ENCODE results near the gene CEP97. TPM values are rescaled to one million over a fixed set of nuclear protein-coding genes. Genes with fewer than 3 reads are reported as not detected.
"Not testable (repeated sequence)": the region's sequence is repeated elsewhere in the genome, so short reads cannot be mapped to it uniquely, and the experiment has no call there.

Gene CEP97
- total and polyA plus RNA-seq, 2 experiments from 2014 or later = 4.1 to 9.0 TPM

GRCh38 chr3:101762041-101762646 lies 37.7 kb downstream of the CEP97 start:
- Histone ChIP-seq H3K4me1 (ENCODE audit: insufficient read depth) (no peaks in the 10 kb centered on the region), H3K27ac (no peak overlapping the region), H3K9me2 (replicated peaks; ENCODE audit: insufficient read depth) (no peaks in the 10 kb centered on the region), H2AFZ (no peak overlapping the region), H3K9me3 (ENCODE audit: low read depth) (no peaks in the 10 kb centered on the region), H3K79me2 (no peaks in the 10 kb centered on the region), H3K27me3 (no peaks in the 10 kb centered on the region), H3K36me3 (replicated peaks; ENCODE audit: insufficient read depth, low read depth) (no peaks in the 10 kb centered on the region), H3K4me2 (no peak overlapping the region), H4K20me1 (ENCODE audit: insufficient read depth, poor library complexity, severe bottlenecking) (no peaks in the 10 kb centered on the region), H3K4me3 (no peak overlapping the region)
- WGBS (ENCODE audit: low lambda C conversion rate, missing lambda C conversion rate) = 91% methylated on average over 3 of the region's 3 CpGs
- no peak for DNase-seq (ENCODE audit: low spot score)
- no peak for TF ChIP-seq EZH2 (IDR thresholded peaks at IDR 0.05; ENCODE audit: borderline replicate concordance)

- H3K27me3 ChIP-seq; H2AFZ ChIP-seq; H3K27ac ChIP-seq; H3K4me3 ChIP-seq; H3K4me2 ChIP-seq; H4K20me1 ChIP-seq (ENCODE audit: insufficient read depth, poor library complexity, severe bottlenecking); H3K9me3 ChIP-seq (ENCODE audit: low read depth); H3K4me1 ChIP-seq (ENCODE audit: insufficient read depth); H3K9me2 ChIP-seq (replicated peaks; ENCODE audit: insufficient read depth); DNase-seq (ENCODE audit: low spot score); H3K36me3 ChIP-seq (replicated peaks; ENCODE audit: insufficient read depth, low read depth): not testable (repeated sequence)
- WGBS (ENCODE audit: low lambda C conversion rate, missing lambda C conversion rate) = 93% methylated on average over 6 of the region's 6 CpGs
- peaks cover 15% of the 10 kb centered on the region for H3K79me2 ChIP-seq
These were observed 53.4 kb downstream of the CEP97 start for GRCh38 chr3:101777745-101778281.

GRCh38 chr3:101778385-101779046 lies 54.1 kb downstream of the CEP97 start:
- Histone ChIP-seq H3K79me2 (peaks cover 15% of the 10 kb centered on the region), H3K9me2 (replicated peaks; ENCODE audit: insufficient read depth) (no peaks in the 10 kb centered on the region), H3K4me3 (peak overlapping the region; percentile 95), H2AFZ (peak overlapping the region; percentile 98), H3K27ac (peak overlapping the region; percentile 83), H4K20me1 (ENCODE audit: insufficient read depth, poor library complexity, severe bottlenecking) (no peaks in the 10 kb centered on the region), H3K36me3 (replicated peaks; ENCODE audit: insufficient read depth, low read depth) (no peaks in the 10 kb centered on the region), H3K4me1 (ENCODE audit: insufficient read depth) (peaks cover 4% of the 10 kb centered on the region), H3K27me3 (no peaks in the 10 kb centered on the region), H3K4me2 (peak overlapping the region; percentile 83), H3K9me3 (ENCODE audit: low read depth) (no peaks in the 10 kb centered on the region)
- 32% methylated on average over 21 of the region's 21 CpGs for WGBS (ENCODE audit: low lambda C conversion rate, missing lambda C conversion rate)
- TF ChIP-seq EZH2 (IDR thresholded peaks at IDR 0.05; ENCODE audit: borderline replicate concordance) (no peak), EZH2phosphoT487 (IDR thresholded peaks at IDR 0.05; ENCODE audit: low read depth, severe bottlenecking, unreplicated experiment) (no peak), CTCF (IDR thresholded peaks at IDR 0.05; ENCODE audit: poor library complexity) (no peak)
- DNase-seq (ENCODE audit: low spot score) = no peak

GRCh38 chr3:101779047-101779821 lies 54.8 kb downstream of the CEP97 start, which contains the start of gene NXPE3:
Gene NXPE3 (plus strand): TSS chr3:101779211. CDS start chr3:101785597, 6,386 bp downstream.
- TF ChIP-seq CTCF (IDR thresholded peaks at IDR 0.05; ENCODE audit: poor library complexity) (no peak), EZH2phosphoT487 (IDR thresholded peaks at IDR 0.05; ENCODE audit: low read depth, severe bottlenecking, unreplicated experiment) (no peak), EZH2 (IDR thresholded peaks at IDR 0.05; ENCODE audit: borderline replicate concordance) (no peak)
- Histone ChIP-seq H3K9me2 (replicated peaks; ENCODE audit: insufficient read depth) (no peaks in the 10 kb centered on the region), H3K9me3 (ENCODE audit: low read depth) (no peaks in the 10 kb centered on the region), H3K27me3 (no peaks in the 10 kb centered on the region), H3K4me2 (peak within 1 kb of the TSS; percentile 83), H3K4me1 (ENCODE audit: insufficient read depth) (peaks cover 4% of the 10 kb centered on the region), H2AFZ (peak within 1 kb of the TSS; percentile 98), H3K79me2 (peaks cover 15% of the 10 kb centered on the region), H3K4me3 (peak within 1 kb of the TSS; percentile 95), H3K27ac (peak within 1 kb of the TSS; percentile 83), H3K36me3 (replicated peaks; ENCODE audit: insufficient read depth, low read depth) (no peaks in the 10 kb centered on the region), H4K20me1 (ENCODE audit: insufficient read depth, poor library complexity, severe bottlenecking) (no peaks in the 10 kb centered on the region)
- peak; percentile 88 for DNase-seq (ENCODE audit: low spot score)
- WGBS (ENCODE audit: low lambda C conversion rate, missing lambda C conversion rate) = 1% methylated on average over 41 of the region's 78 CpGs

Measured in hepatocyte (in vitro differentiated cells).